DOHH2 (cell line): Measurements from ENCODE around the gene C14orf132.
"Not testable (repeated sequence)": the region's sequence is repeated elsewhere in the genome, so short reads cannot be mapped to it uniquely, and the experiment has no call there.

Experiments
- EZH2phosphoT487 ChIP-seq: fragments of 200-600 bp; sonication (generic); IDR thresholded peaks from 2 replicates; pipeline ENCODE4 v1.6.1; 2017; ENCODE audit warnings: borderline replicate concordance, mild to moderate bottlenecking, antibody characterized with exemption, low read length, moderate library complexity, mixed read lengths
- TF ChIP-seq, protein P1 (sequence below): fragments of 200-600 bp; sonication (generic); IDR thresholded peaks from one replicate; pipeline ENCODE4 v1.5.1; 2014; ENCODE audit warnings: antibody characterized with exemption, mild to moderate bottlenecking, low read depth, low read length; ENCODE audit not compliant: poor library complexity, severe bottlenecking

- TF ChIP-seq, protein P1, sequence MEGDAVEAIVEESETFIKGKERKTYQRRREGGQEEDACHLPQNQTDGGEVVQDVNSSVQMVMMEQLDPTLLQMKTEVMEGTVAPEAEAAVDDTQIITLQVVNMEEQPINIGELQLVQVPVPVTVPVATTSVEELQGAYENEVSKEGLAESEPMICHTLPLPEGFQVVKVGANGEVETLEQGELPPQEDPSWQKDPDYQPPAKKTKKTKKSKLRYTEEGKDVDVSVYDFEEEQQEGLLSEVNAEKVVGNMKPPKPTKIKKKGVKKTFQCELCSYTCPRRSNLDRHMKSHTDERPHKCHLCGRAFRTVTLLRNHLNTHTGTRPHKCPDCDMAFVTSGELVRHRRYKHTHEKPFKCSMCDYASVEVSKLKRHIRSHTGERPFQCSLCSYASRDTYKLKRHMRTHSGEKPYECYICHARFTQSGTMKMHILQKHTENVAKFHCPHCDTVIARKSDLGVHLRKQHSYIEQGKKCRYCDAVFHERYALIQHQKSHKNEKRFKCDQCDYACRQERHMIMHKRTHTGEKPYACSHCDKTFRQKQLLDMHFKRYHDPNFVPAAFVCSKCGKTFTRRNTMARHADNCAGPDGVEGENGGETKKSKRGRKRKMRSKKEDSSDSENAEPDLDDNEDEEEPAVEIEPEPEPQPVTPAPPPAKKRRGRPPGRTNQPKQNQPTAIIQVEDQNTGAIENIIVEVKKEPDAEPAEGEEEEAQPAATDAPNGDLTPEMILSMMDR, result not testable (repeated sequence)
- not testable (repeated sequence) for TF ChIP-seq EZH2phosphoT487
Measured at GRCh38 chr14:96073260-96074039, 34.3 kb downstream of the C14orf132 start.
